DMS 273 (cell line): ENCODE data around the gene MGRN1.

Source experiments
- DNase-seq: peaks from one replicate; lab custom pipeline; 2025; ENCODE audit not compliant: unreplicated experiment; lab: John Stamatoyannopoulos, UW

Gene MGRN1

GRCh38 chr16:4618645-4619418 lies 5.8 kb upstream of the MGRN1 start:
- DNase-seq: peak; percentile 36

DNA sequence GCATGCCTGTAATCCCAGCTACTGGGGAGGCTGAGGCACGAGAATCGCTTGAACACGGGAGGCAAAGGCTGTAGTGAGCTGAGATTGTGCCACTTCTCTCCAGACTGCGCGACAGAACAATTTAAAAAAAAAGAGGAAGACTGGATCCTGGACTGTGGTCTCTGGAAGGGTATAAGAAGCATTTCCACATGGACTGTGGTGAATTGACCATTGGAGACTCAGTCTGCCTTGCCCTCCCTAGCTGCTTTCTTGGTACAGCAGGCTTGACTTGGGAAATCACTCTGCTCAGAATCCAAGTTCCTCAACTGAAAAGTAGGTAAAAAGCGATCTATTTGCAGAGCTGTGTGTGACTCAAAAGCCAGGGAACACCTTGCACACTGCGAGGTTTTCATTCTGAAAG lies 1.0 kb upstream of the MGRN1 start:
- DNase-seq: no peak

GRCh38 chr16:4624827-4625559 lies 367 bp downstream of the MGRN1 start:
- peak; percentile 79 for DNase-seq

DNA sequence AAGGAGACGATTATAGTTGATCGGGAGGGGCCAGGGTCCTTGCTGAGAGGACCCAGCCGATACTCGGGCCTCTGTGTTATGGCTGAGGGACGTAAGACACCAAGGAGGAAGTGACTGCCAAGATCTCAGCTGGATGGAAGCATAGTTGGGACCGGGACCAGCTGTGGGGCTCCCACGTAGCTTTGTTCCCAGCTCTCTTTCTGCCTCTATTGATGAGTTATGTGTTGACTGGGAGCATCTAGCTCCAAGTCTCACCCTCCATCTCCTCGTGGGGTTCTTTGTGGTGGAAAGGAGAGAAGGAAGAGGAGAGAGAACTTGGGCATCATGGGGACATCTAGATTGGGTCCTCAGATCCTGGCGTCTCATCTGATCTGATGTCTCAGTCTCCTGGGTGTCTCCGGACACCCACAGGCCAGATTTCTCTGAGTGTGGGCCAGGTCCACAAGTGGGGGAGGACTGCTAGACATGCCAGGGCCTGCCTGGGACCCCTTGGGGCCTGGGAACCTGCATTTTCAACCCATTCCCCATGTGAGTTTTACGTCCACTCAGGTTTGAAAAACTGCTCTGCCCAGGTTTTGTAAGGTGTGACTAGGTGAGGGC lies 1.0 kb downstream of the MGRN1 start:
- DNase-seq: no peak

GRCh38 chr16:4626396-4626795 lies 1.8 kb downstream of the MGRN1 start:
- DNase-seq: no peak

GRCh38 chr16:4628283-4628682 lies 3.7 kb downstream of the MGRN1 start:
- DNase-seq: no peak

DNA sequence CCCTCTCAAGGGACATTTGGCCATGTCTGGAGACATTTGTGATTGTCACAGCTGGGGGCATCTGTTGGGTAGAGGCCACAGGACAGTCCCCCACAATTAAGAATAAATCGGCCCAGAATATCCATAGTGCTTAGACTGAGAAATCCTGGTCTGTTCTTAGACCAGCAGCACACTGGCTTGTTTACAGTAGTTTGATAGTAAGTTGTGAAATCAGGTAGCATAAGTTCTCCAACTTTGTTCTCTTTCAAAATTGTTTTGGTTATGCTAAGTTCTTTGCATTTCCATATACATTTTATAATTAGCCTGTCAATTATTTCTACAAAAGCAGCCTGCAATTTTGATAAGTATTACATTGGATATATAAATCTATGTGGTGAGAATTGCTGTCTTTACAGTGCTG lies 6.8 kb downstream of the MGRN1 start:
- DNase-seq: no peak

DNA sequence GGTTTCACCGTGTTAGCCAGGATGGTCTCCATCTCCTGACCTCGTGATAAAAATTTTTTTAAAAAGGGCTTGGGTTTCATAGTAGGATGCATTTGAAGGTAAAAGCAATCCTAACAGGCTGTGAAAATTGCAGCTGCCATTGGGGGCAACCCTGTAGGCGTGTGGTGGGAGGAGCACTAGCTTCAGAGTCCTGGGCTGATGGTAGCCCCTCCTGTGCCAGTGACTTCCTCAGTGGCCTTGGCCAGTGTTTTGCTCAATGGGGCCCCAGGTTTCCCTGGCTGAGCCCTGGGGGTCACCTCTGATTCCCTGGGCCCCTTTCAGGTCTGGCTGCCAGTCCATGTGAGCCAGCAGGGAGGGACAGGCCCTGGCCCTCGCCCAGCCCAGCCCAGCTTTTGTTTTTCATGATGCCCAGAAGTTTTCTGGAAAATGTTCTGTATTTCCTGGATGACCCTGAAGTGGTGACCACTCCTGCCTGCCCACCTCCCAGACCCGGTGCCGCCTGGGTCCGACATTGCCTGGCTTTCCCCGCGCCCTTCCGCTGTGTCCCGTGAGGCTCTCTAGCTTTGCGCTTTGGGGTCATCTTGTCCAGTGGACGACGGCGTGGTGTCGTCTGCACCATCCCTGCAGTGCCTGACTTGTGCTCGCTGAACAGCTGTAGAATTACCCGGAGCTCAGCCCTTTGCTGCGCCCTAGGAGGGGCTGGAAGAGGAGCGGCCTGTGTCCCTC lies 9.4 kb downstream of the MGRN1 start:
- DNase-seq: no peak

DNA sequence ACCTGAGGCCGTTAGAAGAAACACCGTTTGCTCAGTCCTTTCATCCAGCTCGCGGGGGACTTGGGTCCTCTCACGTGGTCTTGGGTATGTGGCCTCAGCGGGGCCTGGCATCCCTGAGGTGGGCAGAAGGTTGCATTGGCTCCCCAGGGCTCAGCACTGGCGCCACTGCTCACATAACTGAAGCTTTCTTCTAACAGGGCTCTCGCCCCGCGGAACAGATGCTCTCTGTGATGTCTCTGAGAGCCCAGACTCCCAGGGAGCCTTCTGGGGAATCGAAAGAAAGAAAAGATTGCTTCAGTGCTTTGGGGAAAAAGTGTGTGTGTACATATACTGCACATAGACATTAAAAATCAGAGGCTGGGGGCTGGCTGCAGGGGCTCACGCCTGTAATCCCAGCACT lies 10.1 kb downstream of the MGRN1 start:
- DNase-seq: no peak

- no peak for DNase-seq
These were observed 11.6 kb downstream of the MGRN1 start for GRCh38 chr16:4636196-4636595.

- DNase-seq: no peak
These were observed 13.0 kb downstream of the MGRN1 start for GRCh38 chr16:4637501-4638166.

- DNase-seq: no peak
These were observed 15.4 kb downstream of the MGRN1 start for GRCh38 chr16:4639899-4640509.

GRCh38 chr16:4640572-4641305 lies 16.1 kb downstream of the MGRN1 start:
- no peak for DNase-seq

DNA sequence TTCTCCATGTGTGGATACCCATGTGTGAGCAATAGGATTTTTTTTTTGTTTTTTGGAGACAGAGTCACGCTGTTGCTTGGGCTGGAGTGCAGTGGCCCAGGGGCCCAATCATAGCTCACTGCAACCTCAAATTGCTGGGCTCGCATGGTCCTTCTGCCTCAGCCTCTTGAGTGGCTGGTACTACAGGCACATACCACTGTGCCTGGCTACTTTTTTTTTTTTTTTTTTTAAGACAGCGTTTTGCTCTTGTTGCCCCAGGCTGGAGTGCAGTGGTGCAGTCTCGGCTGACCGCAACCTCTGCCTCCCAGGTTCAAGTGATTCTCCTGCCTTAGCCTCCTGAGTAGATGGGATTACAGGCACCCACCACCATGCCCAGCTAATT lies 16.7 kb downstream of the MGRN1 start:
- no peak for DNase-seq

DNA sequence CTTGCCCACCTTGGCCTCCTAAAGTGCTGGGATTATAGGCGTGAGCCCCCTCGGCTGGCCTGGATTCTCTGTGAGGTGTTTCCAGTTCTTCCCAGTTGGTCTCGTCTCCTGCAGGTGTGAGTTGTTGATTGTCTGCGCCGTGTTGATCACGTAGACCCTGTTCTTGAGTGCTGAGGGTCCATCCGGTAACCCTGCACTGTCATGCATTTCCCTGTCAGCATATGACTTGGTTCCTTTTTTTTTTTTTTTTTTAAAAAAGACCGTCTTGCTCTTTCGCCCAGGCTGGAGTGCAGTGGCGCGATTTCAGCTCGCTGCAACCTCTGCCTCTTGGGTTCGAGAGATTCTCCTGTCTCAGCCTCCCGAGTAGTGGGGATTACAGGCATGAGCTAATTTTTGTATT lies 17.3 kb downstream of the MGRN1 start:
- no peak for DNase-seq

DNA sequence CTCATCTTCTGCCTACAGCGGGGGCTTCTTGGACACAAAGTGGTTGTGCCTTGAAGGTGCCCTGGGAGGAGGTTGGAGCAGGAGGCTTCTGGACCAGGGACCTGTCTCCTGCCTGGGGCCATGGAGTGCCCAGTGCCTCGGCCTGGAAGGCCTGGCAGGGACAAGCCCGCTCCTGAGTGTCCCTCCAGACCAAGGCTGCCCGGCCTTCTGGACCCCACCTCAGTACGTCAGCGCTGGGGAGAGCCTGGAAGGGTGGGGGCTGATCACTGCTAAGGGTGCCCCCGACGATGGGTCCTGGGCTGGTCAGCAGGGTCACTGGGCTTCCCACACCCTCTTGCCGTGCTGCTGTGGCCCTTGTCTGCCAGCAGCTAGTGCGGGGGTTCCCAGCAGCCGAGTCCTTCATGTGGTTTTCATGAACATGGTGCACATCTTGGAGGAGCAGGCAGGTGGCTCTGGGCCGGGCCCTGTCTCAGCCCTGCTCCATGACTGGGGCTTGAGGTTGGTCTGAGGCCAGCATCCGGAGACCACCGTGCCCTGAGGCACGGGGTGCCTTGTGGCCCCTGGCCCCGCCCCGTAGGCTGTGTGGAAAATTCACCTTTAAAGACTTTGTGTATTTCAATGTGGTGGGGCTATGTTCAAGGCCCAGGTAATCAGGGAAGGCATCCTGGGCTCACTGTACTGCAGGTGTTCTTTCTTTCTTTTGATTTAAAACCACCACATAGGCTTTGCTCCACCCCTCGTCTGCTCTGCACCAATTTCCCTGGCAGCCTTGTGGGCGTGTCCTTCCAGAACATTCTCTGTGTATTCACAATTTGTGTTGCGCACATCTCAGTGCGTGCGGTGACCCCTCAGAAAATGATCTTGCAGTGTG lies 22.4 kb downstream of the MGRN1 start:
- no peak for DNase-seq

GRCh38 chr16:4647644-4647980 lies 23.0 kb downstream of the MGRN1 start:
- DNase-seq: no peak

DNA sequence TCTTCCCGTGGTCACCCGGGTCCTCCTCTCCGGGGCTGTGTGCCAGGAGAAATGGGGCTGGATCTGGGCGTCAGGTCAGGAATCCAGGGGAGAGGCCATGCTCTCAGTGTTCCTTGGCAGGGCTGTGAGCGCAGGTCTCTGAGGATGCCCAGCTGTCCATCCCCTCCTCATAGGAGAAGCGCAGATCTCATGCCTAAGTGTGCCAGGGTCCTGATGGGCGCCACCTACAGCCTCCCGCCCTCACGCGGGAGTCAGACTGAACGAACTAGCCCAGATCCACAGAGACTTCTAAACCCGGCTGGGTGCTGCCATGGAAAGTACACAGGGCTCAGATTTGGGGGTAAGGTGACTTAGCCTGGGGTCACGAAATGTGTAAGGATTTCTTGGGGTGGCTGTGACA lies 24.3 kb downstream of the MGRN1 start:
- no peak for DNase-seq
